GM12875 (cell line): ENCODE data around the gene NSUN4.

Source experiments
- H3K4me3 ChIP-seq: one replicate; pipeline ENCODE4 v1.5.1; 2011; ENCODE audit warnings: low read depth, low read length, control low read depth
- TF ChIP-seq, protein P1 (sequence below): IDR thresholded peaks from 2 replicates; pipeline ENCODE4 v1.5.1; 2011; ENCODE audit warnings: low read depth, mild to moderate bottlenecking, control low read depth, inconsistent platforms, low read length, moderate library complexity, borderline replicate concordance; ENCODE audit not compliant: insufficient read depth

NSUN4 gene

DNA sequence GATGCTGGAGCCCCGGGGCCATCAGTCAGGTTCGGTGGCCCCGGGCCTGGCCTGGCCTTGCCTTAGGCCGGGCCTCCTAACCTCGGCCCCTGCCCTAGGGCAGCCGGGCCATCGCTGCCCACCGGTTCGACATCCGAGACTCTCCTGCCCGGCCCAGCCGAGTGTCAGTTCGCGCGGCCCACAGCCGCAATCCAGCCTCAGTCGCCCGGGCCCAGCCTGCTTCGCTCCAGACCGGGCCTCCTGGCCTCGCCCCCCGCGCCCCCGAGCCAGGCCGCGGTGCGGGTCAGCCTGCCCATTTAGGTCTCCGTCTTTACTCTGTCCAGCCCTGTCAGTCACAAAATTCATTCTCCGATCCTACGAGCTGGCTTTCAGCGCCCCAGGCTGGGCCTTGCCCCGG lies 38.0 kb upstream of the NSUN4 start:
- H3K4me3 ChIP-seq = peak overlapping the region; percentile 93
- TF ChIP-seq, protein P1, sequence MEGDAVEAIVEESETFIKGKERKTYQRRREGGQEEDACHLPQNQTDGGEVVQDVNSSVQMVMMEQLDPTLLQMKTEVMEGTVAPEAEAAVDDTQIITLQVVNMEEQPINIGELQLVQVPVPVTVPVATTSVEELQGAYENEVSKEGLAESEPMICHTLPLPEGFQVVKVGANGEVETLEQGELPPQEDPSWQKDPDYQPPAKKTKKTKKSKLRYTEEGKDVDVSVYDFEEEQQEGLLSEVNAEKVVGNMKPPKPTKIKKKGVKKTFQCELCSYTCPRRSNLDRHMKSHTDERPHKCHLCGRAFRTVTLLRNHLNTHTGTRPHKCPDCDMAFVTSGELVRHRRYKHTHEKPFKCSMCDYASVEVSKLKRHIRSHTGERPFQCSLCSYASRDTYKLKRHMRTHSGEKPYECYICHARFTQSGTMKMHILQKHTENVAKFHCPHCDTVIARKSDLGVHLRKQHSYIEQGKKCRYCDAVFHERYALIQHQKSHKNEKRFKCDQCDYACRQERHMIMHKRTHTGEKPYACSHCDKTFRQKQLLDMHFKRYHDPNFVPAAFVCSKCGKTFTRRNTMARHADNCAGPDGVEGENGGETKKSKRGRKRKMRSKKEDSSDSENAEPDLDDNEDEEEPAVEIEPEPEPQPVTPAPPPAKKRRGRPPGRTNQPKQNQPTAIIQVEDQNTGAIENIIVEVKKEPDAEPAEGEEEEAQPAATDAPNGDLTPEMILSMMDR = no peak

DNA sequence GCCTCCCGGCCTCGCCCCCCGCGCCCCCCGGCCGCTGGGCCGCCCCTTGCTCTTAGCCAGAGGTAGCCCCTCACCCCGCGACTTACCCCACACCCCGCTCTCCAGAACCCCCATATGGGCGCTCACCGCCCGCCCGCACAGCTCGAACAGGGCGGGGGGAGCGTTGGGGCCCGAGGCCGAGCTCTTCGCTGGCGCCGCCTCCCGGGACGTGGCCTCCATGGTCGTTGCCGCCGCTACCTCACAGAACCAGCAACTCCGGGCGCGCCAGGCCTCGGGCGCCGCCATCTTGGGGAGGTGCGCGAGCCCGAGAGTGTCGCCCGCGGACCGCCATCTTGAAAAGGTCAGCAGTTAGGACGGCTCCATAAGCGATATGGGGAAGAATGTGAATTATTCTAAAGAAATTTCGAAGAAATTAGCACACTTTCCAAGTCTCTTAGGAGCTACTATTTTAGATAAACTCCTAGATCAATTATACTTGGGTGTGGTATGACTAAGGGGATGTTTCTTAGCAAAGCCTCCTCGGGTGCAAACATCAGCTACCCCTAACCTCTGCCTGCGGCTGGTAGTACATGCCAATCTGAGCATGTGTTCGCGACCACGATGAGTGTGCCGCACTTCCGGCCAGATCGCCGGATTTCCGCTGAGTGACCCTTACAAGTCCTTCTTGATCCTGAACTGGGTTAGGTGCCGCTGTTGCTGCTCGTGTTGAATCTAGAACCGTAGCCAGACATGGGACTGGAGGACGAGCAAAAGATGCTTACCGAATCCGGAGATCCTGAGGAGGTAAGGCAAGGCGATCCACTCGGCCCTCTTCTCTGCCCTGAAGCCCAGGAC lies 37.4 kb upstream of the NSUN4 start, which contains the start of the genes LRRC41 and UQCRH:
Gene LRRC41 (minus strand): TSS at position 579 of the 834 bp plus-strand sequence. CDS start 294 bp downstream, at position 285.
Gene UQCRH (plus strand): TSS at position 661 of the 834 bp plus-strand sequence. CDS start 69 bp downstream, at position 730.
- TF ChIP-seq, protein P1 = 0 out of 2 replicates have a peak, but pooled peaks have one; percentile 18
- H3K4me3 ChIP-seq = peak within 1 kb of the TSS; percentile 93

DNA sequence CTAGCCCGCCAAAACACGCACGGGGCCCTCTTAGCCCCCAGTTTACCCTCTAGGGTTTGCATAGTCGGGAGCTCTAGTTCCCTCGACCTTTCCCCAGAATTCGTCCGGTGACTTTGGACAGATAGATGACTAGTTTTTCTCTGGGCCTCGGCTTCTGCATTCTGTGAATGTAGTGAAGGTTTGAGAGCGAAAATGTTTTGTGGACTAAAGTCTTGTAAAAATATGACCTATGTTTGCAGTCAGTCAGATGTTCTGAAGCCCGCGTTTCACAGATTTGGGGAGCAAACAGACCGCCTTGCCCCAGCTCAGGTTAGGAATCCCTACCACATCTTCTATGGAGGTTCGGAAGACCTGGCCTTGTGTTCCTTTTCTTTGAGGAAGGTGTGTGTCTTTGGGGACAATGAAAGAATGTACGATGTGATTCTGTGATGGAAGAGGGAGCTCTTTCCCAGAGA lies 36.7 kb upstream of the NSUN4 start:
- H3K4me3 ChIP-seq = peak overlapping the region; percentile 77
- TF ChIP-seq, protein P1 = no peak

DNA sequence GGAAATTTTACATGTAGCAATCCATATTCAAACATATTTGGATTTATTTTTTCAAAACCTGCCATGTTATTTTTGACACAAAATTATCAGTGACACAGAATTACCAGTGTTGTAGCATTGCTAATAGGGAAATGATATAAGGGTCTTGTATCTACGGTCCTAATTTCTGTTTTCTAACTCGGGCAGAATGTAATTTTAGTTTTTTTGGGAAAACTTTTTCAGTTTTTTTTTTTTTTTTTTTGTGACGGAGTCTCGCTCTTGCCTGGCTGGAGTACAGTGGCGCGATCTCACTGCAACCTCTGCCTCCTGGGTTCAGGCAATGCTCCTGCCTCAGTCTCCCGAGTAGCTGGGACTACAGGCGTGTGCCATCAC lies 34.5 kb upstream of the NSUN4 start:
- TF ChIP-seq, protein P1 = no peak
- H3K4me3 ChIP-seq = no peak overlapping the region

DNA sequence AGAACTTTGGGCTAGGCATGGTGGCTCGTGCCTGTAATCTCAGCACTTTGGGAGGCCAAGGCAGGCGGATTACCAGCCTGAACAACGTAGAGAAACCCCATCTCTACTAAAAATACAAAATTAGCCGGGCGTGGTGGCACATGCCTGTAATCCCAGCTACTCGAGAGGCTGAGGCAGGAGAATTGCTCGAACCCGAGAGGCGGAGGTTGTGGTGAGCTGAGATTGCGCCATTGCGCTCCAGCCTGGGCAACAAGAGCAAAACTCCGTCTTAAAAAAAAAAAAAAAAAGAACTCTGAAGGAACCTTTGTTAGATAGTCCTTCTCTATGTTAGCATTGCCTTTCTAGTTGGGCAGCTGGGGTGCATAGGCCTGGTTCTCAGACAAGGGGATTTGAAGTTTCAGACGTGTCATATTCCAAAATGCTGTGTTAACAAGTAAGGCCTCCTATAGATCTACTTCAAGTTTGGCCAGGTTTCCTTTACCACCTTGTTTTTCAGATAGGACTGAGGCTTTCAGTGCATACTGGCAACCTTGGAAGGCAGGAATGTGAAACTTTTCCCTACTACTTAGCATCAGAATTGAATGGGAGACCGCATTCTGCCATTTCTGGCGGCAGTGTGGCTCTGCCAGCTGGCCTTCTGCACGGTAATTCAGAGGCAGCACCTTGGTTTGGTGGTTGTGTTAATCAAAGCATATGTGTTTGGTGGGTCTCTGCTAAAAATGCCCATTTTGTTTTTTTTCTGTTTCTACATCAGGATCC lies 31.0 kb upstream of the NSUN4 start:
- H3K4me3 ChIP-seq = no peak overlapping the region
- TF ChIP-seq, protein P1 = no peak

DNA sequence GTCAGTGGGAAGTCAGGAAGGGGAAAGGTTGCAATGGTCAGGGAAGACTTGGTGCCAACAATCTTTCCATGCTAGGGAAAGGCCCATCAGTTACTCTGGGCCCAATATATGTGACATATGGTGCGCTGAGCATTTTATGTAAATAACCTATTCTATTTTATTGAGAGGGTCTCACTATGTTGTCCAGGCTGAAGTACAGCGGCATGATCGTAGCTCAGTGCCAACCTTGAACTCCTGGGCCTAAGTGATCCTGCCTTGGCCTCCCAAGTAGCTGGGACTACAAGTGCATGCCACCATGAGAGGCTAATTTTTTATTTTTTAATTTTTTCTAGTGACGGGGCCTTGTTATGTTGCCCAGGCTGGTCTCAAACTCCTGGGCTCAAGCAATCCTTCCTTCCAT lies 30.3 kb upstream of the NSUN4 start:
- H3K4me3 ChIP-seq = no peak overlapping the region
- TF ChIP-seq, protein P1 = no peak
